Measurements from ENCODE around the gene ABCB1. TPM values are rescaled to one million over a fixed set of nuclear protein-coding genes. Genes with fewer than 3 reads are reported as not detected.
A peak's percentile ranks its signal among the peaks of the same experiment; 100 is the strongest.

Gene ABCB1
- total and polyA plus RNA-seq, 2 of the 13 experiments (the other 11 are each of a cell fraction or from before 2014, with no cell fraction given), result 42.8 to 52.6 TPM

DNA sequence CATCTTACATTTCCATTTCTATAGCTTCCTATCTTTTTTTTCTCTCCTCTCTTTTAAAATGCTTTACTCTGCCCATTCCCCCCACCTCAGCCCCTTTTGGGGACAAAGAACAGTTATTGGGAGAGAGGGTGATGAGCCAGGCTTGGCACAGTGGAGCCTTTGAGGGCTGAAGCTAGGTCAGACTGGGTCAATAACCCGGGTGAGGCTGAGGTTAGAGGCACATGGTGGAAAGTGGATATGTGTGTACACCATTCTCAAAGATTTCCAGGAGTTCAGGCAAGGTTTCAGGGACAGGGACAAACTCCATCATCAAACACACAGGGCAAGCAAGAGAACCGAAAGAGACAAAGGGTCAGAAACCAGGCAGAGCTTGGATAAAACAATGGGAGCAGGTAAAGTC, 136.7 kb downstream of the ABCB1 start (continued):
- TF ChIP-seq ZNF770 (CRISPR knock-in tag; IDR thresholded peaks at IDR 0.05) (peak; percentile 54; the same call in 1 of the 2 replicates), DNMT1 (CRISPR knock-in tag; IDR thresholded peaks at IDR 0.05) (no peak), REST (IDR thresholded peaks at IDR 0.05; ENCODE audit: borderline replicate concordance in 1 of 2, low read depth in 1 of 2, low read length in 2 of 2) (no peak; a peak in 1 of 4 replicates), MBD4 (IDR thresholded peaks at IDR 0.05; ENCODE audit: borderline replicate concordance, low read length) (no peak; the same call in 1 of the 2 replicates), HMGXB3 (CRISPR knock-in tag; IDR thresholded peaks at IDR 0.05; ENCODE audit: borderline replicate concordance) (no peak), FOXA3 (CRISPR knock-in tag; IDR thresholded peaks at IDR 0.05) (peak; percentile 90), ZNF652 (CRISPR knock-in tag; IDR thresholded peaks at IDR 0.05; ENCODE audit: borderline replicate concordance, low read depth) (no peak), ZSCAN9 (CRISPR knock-in tag; IDR thresholded peaks at IDR 0.05; ENCODE audit: borderline replicate concordance) (peak; percentile 52; the same call in 1 of the 2 replicates), RARA (CRISPR knock-in tag; IDR thresholded peaks at IDR 0.05) (peak; percentile 97), RCOR2 (CRISPR knock-in tag; IDR thresholded peaks at IDR 0.05) (peak; percentile 77; the same call in 1 of the 2 replicates), AGO1 (IDR thresholded peaks at IDR 0.05; ENCODE audit: low read depth, low read length, poor library complexity, severe bottlenecking) (no peak), FLYWCH1 (CRISPR knock-in tag; IDR thresholded peaks at IDR 0.05) (no peak)
- TF ChIP-seq, protein P1, sequence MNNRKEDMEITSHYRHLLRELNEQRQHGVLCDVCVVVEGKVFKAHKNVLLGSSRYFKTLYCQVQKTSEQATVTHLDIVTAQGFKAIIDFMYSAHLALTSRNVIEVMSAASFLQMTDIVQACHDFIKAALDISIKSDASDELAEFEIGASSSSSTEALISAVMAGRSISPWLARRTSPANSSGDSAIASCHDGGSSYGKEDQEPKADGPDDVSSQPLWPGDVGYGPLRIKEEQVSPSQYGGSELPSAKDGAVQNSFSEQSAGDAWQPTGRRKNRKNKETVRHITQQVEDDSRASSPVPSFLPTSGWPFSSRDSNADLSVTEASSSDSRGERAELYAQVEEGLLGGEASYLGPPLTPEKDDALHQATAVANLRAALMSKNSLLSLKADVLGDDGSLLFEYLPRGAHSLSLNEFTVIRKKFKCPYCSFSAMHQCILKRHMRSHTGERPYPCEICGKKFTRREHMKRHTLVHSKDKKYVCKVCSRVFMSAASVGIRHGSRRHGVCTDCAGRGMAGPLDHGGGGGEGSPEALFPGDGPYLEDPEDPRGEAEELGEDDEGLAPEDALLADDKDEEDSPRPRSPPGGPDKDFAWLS (CRISPR knock-in tag; IDR thresholded peaks at IDR 0.05; ENCODE audit: borderline replicate concordance), result no peak
